ENCODE data around the gene AKAP5.

GRCh38 chr14:64417771-64418125, 47.6 kb upstream of the AKAP5 start:
- TF ChIP-seq CTCF (IDR thresholded peaks at IDR 0.05; ENCODE audit: poor library complexity) = no peak
- no peak for TF ChIP-seq EZH2phosphoT487 (IDR thresholded peaks at IDR 0.05; ENCODE audit: low read depth, severe bottlenecking, unreplicated experiment)

All from hepatocyte (in vitro differentiated cells).